ENCODE measurements around the gene EXD3. TPM values are rescaled to one million over a fixed set of nuclear protein-coding genes. Genes with fewer than 3 reads are reported as not detected.
"Not testable (repeated sequence)": the region's sequence is repeated elsewhere in the genome, so short reads cannot be mapped to it uniquely, and the experiment has no call there.

EXD3 gene
- total RNA-seq, 1 experiment from 2014 or later: 1.2 TPM

DNA sequence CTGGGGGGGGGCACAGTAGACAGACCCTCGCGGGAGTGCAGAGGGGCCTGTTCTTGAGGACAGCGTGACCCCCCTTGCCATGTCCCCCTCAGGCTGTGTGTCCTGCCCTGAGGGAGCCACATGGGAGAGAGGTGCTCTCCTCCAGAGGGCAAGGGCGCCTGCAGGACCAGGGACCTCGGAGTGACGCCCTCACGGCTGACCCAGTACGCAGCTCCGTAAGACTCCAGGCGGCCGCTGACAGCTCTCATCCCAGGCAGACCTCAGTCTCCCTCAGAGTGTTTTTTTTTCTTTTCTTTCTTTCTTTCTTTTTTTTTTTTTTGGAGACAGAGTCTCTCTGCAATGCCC is 27.3 kb downstream of the EXD3 start:
- Histone ChIP-seq H3K9me3 (no peaks in the 10 kb centered on the region), H3K27me3 (no peaks in the 10 kb centered on the region), H3K36me3 (no peaks in the 10 kb centered on the region), H3K4me3 (no peak overlapping the region)
- DNase-seq: no peak

DNA sequence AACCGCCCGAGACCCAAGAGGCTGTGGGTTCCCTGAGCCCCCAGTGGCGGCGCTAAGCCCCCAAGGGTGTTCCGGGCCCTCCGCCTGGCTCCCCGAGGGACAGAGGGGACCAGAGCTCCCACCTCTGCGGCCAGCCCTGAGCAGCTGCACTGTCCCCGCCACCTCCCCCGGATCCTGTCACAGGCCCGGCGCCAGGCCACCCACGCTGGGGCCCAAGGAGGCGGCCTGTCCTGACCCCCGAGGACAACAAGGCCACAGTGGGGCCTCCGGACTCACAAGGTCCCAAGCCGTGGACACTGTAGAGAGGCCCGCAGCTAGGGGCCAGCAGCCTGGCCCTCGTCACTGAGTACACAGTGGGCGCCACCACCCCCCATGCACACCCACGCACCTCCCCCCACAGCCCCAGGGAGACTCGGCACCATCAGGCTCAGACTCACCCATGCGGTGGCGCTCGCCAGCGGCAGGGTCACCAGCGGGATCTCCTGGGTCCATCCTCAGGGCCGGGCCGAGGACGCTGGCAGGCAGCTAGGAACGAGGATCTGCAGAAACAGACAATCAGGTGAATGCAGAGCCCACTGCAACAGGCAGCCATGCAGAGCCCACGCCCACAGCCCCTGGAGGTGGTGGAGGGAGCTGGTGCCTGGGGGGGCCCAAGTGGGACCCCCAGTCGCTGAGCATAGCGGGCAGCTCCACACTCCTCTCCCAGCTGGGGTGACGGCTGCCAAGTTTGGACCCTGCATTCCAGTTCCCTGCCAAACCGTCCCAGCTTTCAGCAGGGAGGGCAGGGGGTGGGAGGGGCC is 27.9 kb downstream of the EXD3 start:
- Histone ChIP-seq H3K4me3 (no peak overlapping the region), H3K27me3 (no peaks in the 10 kb centered on the region), H3K9me3 (no peaks in the 10 kb centered on the region), H3K36me3 (no peaks in the 10 kb centered on the region)
- DNase-seq: no peak

DNA sequence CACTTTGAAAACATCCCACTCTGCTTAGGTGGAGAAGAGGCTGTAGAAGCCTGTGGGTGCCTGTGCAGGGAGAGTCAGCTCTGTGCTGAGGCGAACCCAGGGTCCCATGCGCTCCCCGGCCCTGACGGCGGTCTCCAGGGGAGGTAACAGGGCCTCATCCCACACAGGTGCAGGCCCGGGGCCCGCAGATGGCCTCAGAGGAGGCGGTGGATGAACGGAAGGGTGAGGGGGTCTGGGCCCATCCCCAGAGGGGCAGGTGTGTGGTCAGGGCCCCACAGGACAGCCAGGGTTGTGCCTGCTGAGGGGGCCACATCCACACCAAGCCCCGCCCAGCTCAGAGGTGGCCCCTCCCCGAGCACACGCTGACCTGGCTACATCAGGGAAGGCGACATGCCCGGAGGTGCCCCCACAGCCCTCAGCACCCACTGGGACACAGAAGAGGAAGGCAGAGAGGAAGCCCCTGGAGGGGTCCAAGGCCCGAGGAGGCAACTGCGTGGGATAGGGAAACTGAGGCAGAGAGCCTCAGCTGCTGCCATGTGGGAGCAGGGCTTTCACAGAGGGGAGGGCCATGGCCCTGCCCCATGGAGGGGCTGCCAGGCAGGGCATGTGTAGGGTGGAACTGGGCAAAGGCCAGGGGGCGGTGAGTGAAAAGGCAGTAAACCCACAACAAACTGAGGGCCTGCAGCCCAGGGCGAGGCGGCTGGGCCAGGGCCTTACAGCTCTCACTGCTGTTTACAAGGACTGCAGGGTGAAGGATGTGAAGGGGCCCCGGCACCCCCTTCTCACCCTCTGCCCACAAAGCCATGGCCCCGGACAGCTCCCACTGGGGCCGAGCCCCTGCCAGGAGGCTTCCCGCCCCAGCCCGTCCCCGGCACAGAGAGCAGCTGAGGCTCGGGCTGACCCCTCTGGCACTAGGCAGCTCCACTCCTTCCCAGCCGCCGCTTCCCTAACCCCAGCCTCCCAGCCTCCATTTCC is 29.5 kb downstream of the EXD3 start:
- H3K36me3 ChIP-seq: no peaks in the 10 kb centered on the region
- no peak overlapping the region for H3K4me3 ChIP-seq
- H3K9me3 ChIP-seq: no peaks in the 10 kb centered on the region
- no peaks in the 10 kb centered on the region for H3K27me3 ChIP-seq
- no peak for DNase-seq

DNA sequence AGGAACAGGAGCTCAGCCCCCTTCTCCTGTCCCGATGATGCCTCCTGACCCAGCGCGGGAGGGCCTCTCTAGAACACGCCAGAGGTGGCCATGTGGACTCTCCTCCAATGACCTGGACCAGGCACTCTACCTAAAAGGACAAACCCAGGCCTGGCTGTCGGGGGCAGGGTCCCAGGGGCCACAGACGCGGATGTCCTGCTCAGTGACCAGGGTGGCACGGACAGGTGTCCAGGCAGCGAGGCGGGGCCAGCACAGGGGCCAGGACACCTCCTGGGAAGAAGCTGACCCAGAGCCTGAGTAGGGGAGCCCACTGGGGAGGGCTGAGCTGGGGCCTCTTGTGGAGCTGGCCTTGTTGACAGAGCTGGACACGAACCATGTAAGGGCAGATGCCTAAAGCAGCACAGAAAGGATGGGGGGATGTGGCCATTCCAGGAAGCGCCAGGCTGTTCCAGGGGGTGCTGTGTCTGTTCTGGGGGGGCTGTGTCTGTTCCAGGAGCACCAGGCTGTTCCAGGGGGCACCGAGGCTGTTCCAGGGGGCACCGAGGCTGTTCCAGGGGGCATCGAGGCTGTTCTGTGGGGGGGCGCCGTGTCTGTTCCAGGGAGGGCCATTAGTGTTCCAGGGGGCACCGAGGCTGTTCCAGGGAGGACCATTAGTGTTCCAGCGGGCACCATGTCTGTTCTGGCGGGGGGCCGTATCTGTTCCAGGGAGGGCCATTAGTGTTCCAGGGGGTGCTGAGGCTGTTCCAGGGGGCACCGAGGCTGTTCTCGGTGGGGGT is 30.5 kb downstream of the EXD3 start:
- DNase-seq: no peak
- H3K36me3 ChIP-seq: no peaks in the 10 kb centered on the region

DNA sequence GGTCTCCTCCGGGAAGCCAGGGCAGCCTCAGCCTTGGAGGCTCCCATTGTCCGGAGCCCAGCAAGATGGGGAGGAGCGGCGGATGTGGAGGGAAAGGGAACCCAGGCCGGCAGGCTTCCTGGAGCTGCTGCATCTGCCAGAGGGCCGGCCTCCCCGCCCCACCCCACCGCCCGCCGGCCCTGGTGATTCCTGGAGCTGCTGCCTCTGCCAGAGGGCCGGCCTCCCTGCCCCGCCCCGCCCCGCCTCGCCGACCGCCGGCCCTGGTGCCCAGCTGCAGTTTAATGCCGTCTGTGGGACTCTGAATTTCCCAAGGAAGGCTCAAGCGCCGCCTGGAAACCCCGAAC is 31.6 kb downstream of the EXD3 start:
- no peaks in the 10 kb centered on the region for H3K9me3 ChIP-seq
- no peak overlapping the region for H3K4me3 ChIP-seq
- H3K27me3 ChIP-seq: no peaks in the 10 kb centered on the region
- no peak for DNase-seq
- no peaks in the 10 kb centered on the region for H3K36me3 ChIP-seq

More for the DNA sequence above, 30.5 kb downstream of the EXD3 start:
- Histone ChIP-seq H3K27me3 (no peaks in the 10 kb centered on the region), H3K9me3 (no peaks in the 10 kb centered on the region), H3K4me3 (no peak overlapping the region)

DNA sequence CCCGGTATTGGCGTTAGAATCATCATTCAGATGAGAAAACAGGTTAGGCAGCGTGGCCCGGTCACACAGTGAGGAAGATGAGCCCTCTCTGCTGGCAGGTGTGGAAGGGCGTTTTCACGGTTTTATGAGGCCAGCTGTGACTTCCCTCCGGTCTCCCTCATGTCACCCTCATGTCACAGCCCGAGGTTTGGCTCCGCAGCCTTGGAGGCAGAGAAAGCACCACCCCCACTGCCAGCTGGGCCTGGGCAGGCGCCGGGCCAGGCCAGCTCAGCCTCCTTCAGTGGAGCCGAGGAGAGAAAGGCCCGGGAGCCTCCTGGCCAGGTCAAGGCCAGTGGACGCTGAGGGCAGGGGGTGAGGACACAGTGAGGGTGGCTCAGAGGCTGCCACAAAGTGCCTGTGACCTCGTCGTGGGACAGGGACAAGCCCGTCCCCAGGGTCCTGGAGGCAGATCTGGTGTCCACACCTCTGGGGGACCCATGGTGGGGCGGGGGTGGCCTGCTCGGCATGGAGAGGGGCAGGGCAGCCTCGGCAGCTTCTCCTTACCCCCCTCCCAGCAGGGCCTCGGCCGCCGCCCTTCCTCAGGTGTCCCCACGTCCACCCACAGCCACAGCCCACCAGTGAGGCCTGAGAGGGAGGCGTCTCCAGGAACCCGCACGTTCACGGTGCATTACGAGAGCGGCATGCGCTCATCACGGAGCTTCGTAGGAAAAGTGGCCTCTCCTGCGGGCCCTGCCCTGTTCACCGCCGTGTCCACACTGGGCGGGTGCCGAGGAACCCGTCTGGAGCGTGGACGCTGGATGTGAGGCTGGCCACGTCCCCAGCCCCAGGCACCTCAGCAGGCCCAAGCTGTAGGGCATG is 32.2 kb downstream of the EXD3 start:
- Histone ChIP-seq H3K9me3 (no peaks in the 10 kb centered on the region), H3K36me3 (no peaks in the 10 kb centered on the region)

DNA sequence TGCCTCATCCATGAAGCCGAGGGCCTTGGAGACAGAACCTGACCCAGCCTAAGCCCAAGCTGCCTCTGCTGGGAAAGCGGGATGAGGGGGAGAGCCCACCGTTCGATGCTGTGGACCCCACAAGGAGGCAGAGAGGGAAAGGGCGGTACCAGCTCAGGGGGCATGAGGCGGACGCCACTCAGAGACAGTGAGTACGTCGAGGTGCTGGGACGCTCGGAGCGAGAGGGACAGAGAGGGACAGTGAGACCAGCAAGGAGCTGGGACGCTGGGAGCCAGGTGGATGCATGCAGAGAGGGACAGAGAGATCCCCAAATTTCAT is 33.6 kb downstream of the EXD3 start:
- Histone ChIP-seq H3K27me3 (no peaks in the 10 kb centered on the region), H3K9me3 (no peaks in the 10 kb centered on the region), H3K4me3 (no peak overlapping the region), H3K36me3 (no peaks in the 10 kb centered on the region)
- DNase-seq: no peak

More for the DNA sequence above, 32.2 kb downstream of the EXD3 start:
- no peak for DNase-seq
- H3K4me3 ChIP-seq: no peak overlapping the region
- no peaks in the 10 kb centered on the region for H3K27me3 ChIP-seq

DNA sequence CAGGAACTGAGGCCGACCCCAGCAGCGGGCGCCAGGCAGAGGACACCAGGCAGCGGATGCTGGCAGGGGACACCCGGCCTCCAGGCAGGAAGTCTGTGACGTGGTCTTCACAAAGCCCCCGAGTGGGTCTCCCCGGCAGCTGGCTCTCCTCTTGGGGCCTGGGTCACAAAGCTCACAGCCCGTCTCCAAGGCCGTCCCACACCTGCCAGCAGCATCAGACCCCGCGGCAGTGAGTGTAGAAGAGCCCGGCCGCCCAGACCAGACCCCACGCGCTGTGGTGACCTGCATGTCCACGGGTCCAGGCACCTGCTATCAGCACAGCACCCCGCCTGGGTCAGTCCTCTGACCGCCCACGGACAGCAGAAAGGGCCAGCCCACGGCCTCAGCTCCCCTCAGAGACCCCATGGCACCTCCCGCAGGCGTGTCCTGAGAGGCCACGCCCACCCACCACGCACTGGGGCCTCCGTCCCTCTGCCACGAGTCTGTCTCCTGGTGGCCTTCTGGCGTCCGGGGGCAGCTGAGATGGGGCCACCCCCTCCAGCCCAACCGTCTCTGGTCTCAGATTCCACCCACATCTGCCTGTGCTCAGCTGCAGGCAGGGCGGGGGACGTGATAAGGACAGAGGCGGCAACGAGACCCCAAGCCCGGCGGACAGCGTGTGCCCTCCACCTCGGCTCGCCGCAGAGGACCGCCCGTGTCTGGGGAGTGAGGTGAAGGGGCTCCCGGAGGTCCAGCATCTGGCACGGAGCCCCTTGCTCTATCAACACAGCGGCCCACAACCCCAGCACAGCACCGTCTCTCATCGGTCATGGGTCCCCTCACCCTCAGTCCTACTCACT is 34.2 kb downstream of the EXD3 start:
- no peak for DNase-seq
- no peaks in the 10 kb centered on the region for H3K36me3 ChIP-seq
- H3K27me3 ChIP-seq: no peaks in the 10 kb centered on the region
- H3K4me3 ChIP-seq: no peak overlapping the region
- H3K9me3 ChIP-seq: no peaks in the 10 kb centered on the region

DNA sequence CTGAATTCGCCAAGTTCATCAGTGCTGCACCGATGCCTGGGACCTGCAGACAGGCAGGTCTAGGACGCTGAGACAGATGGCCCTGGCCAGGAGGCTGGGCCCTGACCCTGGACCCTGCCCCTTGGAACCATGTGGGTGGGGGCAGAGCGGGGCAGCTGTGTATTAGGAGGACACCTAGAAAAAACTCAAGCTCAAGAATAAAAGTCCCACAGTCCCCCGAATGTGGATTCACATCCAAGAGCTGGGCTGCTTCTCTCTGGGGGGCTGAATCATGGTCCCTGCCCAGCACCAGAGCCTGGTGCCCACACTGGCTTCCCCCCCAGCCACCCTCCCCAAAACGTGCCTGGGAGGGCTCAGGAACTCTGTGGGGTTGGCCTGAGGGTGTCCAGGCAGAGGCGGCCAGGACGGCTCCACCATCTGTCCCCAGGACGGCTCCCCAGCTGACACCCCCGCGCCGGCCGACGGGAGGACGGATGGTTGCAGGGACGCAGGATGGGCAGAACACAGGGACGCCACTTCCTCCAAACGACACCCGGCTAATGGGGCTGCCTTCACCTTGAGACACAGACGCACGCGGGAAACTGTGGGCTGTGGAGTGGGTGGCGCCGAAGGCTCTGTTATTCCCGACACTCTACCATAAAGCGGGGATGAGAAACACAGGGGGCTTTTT is 34.9 kb downstream of the EXD3 start:
- H3K4me3 ChIP-seq: no peak overlapping the region
- no peak for DNase-seq
- no peaks in the 10 kb centered on the region for H3K27me3 ChIP-seq
- H3K36me3 ChIP-seq: no peaks in the 10 kb centered on the region
- no peaks in the 10 kb centered on the region for H3K9me3 ChIP-seq

DNA sequence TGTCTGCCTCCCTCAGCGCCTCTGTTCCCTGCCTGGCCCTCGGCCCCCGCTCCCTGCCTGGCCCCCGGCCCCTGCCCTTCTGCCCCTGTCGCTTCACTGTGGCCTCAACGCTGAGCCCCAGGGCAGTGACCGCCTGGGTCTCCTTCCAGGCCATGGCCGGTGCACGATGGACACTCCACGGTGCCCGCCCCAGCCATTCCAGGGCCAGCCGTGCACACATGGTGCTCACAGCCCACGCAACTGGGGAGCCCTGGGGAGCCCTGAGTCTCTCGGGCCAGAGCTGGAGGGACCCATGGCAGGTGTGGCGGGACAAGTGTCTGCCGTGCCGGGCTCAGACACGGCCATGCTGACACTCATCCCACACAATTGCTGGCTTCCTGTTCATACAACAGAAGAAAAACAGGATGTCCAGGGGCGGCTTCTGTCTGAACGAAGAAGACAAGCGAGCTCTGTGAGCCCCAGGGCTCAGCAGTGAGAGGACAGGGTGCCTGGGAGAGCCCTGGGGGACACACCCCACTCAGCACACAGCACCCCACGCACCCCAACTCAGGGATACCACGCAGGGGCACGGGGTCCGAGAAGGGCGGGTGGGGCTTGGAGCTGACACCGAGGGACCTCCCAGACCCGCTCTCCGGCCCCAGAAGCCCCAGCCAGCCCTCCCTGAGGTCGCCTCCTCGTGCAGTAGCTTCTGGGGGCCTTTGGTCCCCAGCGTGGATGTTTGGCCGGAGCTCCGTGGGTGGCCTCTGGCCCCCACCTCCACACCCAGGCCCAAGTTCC is 35.7 kb downstream of the EXD3 start:
- Histone ChIP-seq H3K27me3 (no peaks in the 10 kb centered on the region), H3K36me3 (no peaks in the 10 kb centered on the region), H3K9me3 (no peaks in the 10 kb centered on the region), H3K4me3 (no peak overlapping the region)
- no peak for DNase-seq

DNA sequence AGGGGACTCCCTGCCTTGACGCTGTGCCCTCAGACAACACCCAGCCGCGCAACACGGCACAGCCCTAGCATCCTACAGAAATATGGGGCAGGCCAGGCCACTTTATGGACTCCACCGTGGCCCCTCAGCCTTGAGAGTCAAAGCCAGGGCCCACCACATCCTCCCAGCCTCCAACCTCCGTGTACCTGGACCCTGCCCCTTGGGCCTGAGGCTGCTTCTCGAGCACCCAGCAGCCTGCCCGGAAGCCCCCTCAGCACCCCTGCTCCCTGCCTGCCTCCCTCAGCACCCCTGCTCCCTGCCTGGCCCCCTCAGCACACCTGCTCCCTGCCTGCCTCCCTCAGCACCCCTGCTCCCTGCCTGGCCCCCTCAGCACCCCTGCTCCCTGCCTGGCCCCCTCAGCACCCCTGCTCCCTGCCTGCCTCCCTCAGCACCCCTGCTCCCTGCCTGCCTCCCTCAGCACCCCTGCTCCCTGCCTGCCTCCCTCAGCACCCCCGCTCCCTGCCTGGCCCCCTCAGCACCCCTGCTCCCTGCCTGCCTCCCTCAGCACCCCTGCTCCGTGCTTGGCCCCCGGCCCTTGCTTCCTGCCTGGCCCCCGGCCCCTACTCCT is 36.4 kb downstream of the EXD3 start:
- not testable (repeated sequence) for DNase-seq, H3K9me3 ChIP-seq, H3K36me3 ChIP-seq, H3K27me3 ChIP-seq, H3K4me3 ChIP-seq

DNA sequence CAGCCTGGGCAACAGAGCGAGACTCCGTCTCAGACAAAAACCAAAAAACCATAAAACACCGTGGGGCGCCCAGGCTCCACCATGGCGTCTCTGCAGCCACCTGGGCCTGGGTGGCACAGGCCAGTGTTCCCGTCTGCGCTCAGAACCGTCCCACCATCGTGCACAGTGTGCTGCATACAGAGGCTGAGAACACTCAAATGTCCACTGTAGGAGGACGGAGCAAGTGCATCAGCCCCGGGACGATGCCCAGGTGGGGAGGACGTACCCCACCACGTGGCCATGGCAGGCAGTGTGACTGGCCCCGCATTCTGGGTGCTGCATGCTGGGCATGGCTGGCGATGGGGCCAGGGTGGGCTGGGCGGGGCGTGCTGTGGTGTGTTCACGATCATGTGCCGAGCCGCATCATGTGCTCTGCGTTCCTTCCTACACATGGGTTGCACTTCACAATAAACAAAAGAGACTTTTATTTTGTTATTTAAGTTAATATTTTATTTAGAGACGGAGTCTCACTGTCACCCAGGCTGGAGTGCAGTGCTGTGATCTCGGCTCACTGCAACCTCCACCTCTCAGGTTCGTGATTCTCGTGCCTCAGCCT is 37.8 kb downstream of the EXD3 start:
- H3K36me3 ChIP-seq: no peaks in the 10 kb centered on the region
- no peaks in the 10 kb centered on the region for H3K27me3 ChIP-seq
- no peaks in the 10 kb centered on the region for H3K9me3 ChIP-seq
- H3K4me3 ChIP-seq: no peak overlapping the region
- no peak for DNase-seq

DNA sequence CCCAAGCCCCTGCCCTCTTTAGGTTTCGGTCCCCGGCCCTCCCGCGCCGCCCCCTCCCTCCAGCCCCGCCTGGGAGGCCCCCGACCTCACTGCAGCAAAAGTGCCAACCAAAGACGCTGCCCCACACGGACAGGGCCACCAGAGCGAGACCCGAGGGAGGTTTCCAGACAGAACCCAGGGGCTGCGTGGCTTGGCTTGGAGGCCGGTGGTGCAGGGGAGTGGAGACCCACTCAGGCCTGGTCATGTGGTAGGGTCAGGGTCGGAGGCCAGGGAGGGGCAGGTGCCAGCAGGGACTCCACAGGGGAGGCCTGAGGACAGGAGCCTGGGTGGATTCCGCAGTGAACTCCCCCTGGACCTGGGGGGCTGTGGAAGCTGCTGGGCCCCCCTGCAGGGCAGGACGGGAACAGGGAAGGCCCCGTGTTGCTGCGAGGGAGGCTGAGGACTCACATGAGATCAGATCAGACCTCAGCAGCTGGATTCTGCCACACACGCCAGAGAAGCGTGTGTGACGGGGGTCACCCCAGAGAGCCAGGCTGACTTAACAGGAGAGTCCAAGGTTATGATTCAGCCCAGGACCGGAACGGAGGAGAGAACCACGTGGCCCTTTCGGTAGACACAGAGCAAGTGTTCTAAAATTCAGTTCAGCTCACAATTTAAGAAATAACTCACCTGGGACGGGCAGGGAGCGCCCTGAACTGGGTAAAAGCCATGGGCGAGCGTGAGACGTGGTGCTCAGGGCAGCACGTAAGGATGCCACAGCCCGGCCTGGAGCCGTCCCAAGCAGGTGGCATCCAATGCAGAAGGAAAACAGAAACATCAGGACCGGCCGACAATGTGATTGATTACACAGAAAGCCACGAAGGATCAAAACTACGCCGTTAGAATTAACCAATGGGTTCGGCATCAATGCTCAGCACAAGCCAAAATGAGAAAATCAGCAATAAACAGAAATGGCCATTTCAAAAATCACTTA is 38.9 kb downstream of the EXD3 start:
- H3K36me3 ChIP-seq: no peaks in the 10 kb centered on the region
- no peak overlapping the region for H3K4me3 ChIP-seq
- no peaks in the 10 kb centered on the region for H3K9me3 ChIP-seq
- no peak for DNase-seq
- no peaks in the 10 kb centered on the region for H3K27me3 ChIP-seq
